Omental fat pad (tissue), 4 donors: ENCODE data around the gene LNP1. TPM values are rescaled to one million over a fixed set of nuclear protein-coding genes. Genes with fewer than 3 reads are reported as not detected.

Experiments
- ATAC-seq: fragments of 150-250 bp; one replicate; pipeline ENCODE4 v1.9.1; 2016; ENCODE audit warnings: mild to moderate bottlenecking, moderate library complexity; ENCODE audit not compliant: low FRiP score
- DNase-seq: peaks from one replicate; pipeline ENCODE4 v3.0.0-alpha.2; 2019; ENCODE audit warnings: low spot score
- CTCF ChIP-seq, 3 donors: fragments of 450-650 bp; IDR thresholded peaks; one replicate each; pipeline ENCODE4 v1.5.1; 2016 to 2017; ENCODE audit warnings: antibody characterized with exemption in 3 of 3, mild to moderate bottlenecking in 3 of 3, moderate library complexity in 2 of 3
- total RNA-seq, 4 donors: library from RNA; depleted of rRNA; stranded (reverse); fragments of >200 nt; gene quantifications; one replicate each; pipeline ENCODE4 v1.1.0, GENCODE V29; 2016

The LNP1 gene
- total RNA-seq, 4 donors from 2014 or later, result 1.2 to 5.7 (median 2.2) TPM

GRCh38 chr3:100360757-100361496 lies 40.4 kb upstream of the LNP1 start:
- DNase-seq (no peak), ATAC-seq (no peak)
- no peak for TF ChIP-seq CTCF (IDR thresholded peaks at IDR 0.05)

- TF ChIP-seq CTCF (IDR thresholded peaks at IDR 0.05), result no peak
- no peak for ATAC-seq
- no peak for DNase-seq
Measured at GRCh38 chr3:100361897-100362296, 39.4 kb upstream of the LNP1 start.

- no peak for TF ChIP-seq CTCF (IDR thresholded peaks at IDR 0.05)
- ATAC-seq (no peak), DNase-seq (no peak)
Measured at GRCh38 chr3:100364421-100364820, 36.9 kb upstream of the LNP1 start.

- no peak for TF ChIP-seq CTCF (IDR thresholded peaks at IDR 0.05)
- no peak for ATAC-seq
Measured at GRCh38 chr3:100366424-100366823, 34.9 kb upstream of the LNP1 start.

GRCh38 chr3:100368441-100368840 lies 32.9 kb upstream of the LNP1 start:
- no peak for DNase-seq
- no peak for ATAC-seq
- TF ChIP-seq CTCF (IDR thresholded peaks at IDR 0.05), result no peak

More at GRCh38 chr3:100366424-100366823, 34.9 kb upstream of the LNP1 start:
- DNase-seq, result no peak

- no peak for TF ChIP-seq CTCF (IDR thresholded peaks at IDR 0.05)
- DNase-seq, result no peak
- no peak for ATAC-seq
Measured at GRCh38 chr3:100370756-100371155, 30.6 kb upstream of the LNP1 start.

GRCh38 chr3:100374521-100374920 lies 26.8 kb upstream of the LNP1 start:
- ATAC-seq (no peak), DNase-seq (no peak)
- TF ChIP-seq CTCF (IDR thresholded peaks at IDR 0.05), result no peak
